CD8-positive, alpha-beta memory T cell (primary cell): ENCODE data around the gene ADORA1. TPM values are rescaled to one million over a fixed set of nuclear protein-coding genes. Genes with fewer than 3 reads are reported as not detected.

Experiments used
- CTCF ChIA-PET: fragments of 350-600 bp; sonication (Branson Sonifier 250); formaldehyde crosslinking; loops from one replicate; lab custom pipeline; 2021; ENCODE audit warnings: antibody characterized with exemption; lab: Charles Lee
- POLR2A ChIA-PET: fragments of 350-600 bp; sonication (Branson Sonifier 250); formaldehyde crosslinking; loops from one replicate; lab custom pipeline; 2021; ENCODE audit warnings: antibody characterized with exemption; lab: Charles Lee
- DNase-seq, 5 donors: peaks; one replicate each; pipeline versions ENCODE4 v3.0.0 to v3.0.0-alpha.2; 2020 to 2022; ENCODE audit warnings: mixed read lengths in 1 of 5
- H3K27ac ChIP-seq: one replicate; pipeline ENCODE4 v1.7.0; 2013; ENCODE audit warnings: low read depth, mild to moderate bottlenecking, low read length, moderate library complexity
- H3K27me3 ChIP-seq: 2 replicates; pipeline ENCODE4 v1.7.0; 2013; ENCODE audit warnings: low read length, mild to moderate bottlenecking; ENCODE audit not compliant: insufficient read depth, poor library complexity, severe bottlenecking
- H3K36me3 ChIP-seq: 2 replicates; pipeline ENCODE4 v1.7.0; 2013; ENCODE audit warnings: mild to moderate bottlenecking, low read length, moderate library complexity; ENCODE audit not compliant: insufficient read depth
- H3K4me1 ChIP-seq: 2 replicates; pipeline ENCODE4 v1.7.0; 2013; ENCODE audit warnings: mild to moderate bottlenecking, low read length, moderate library complexity; ENCODE audit not compliant: insufficient read depth
- H3K4me3 ChIP-seq: 2 replicates; pipeline ENCODE4 v1.7.0; 2013; ENCODE audit warnings: mild to moderate bottlenecking, low read length
- H3K9me3 ChIP-seq: 2 replicates; pipeline ENCODE4 v1.7.0; 2013; ENCODE audit warnings: mild to moderate bottlenecking, low read length
- H3K27ac Mint-ChIP-seq, 8 donors: one replicate each; pipeline ENCODE4 v1.8.0; 2020 to 2021; ENCODE audit warnings: mixed read lengths in 8 of 8, mild to moderate bottlenecking in 6 of 8, inconsistent platforms in 3 of 8, moderate library complexity in 3 of 8
- H3K27me3 Mint-ChIP-seq, 2 donors: one replicate each; pipeline ENCODE4 v1.8.0; 2020 to 2021; ENCODE audit warnings: mixed read lengths in 2 of 2, mild to moderate bottlenecking in 1 of 2, moderate library complexity in 1 of 2
- H3K36me3 Mint-ChIP-seq, 3 donors: one replicate each; pipeline ENCODE4 v1.8.0; 2020 to 2021; ENCODE audit warnings: mixed read lengths in 3 of 3, inconsistent platforms in 1 of 3, mild to moderate bottlenecking in 1 of 3
- H3K4me1 Mint-ChIP-seq, 3 donors: one replicate each; pipeline ENCODE4 v1.8.0; 2020 to 2021; ENCODE audit warnings: mixed read lengths in 3 of 3, inconsistent platforms in 1 of 3, mild to moderate bottlenecking in 1 of 3
- H3K4me3 Mint-ChIP-seq, 7 donors: one replicate each; pipeline ENCODE4 v1.8.0; 2020 to 2021; ENCODE audit warnings: mixed read lengths in 7 of 7, mild to moderate bottlenecking in 6 of 7, moderate library complexity in 4 of 7, inconsistent platforms in 2 of 7
- H3K9me3 Mint-ChIP-seq, 5 donors: one replicate each; pipeline ENCODE4 v1.8.0; 2020 to 2022; ENCODE audit warnings: mixed read lengths in 5 of 5, mild to moderate bottlenecking in 3 of 5, moderate library complexity in 2 of 5, inconsistent platforms in 1 of 5
- polyA plus RNA-seq: library from polyadenylated mRNA; unstranded; fragments of 300-500 nt; fragmentation: Illumina TruSeq; gene quantifications from one replicate; pipeline ENCODE4 v1.2.3, GENCODE V29; 2021
- total RNA-seq, 2 experiments: library from RNA; stranded (reverse); gene quantifications; one replicate each; pipeline ENCODE4 v1.2.3, GENCODE V29; 2021

ADORA1 gene
- total and polyA plus RNA-seq, 3 experiments from 2014 or later = not detected

GRCh38 chr1:203104789-203105390 lies 22.6 kb upstream of the ADORA1 start:
- Mint-ChIP-seq H3K27me3 (peaks cover 28 to 60% of the 10 kb centered on the region in 2 donors), H3K36me3 (no peaks in the 10 kb centered on the region), H3K9me3 (peaks cover 0 to 6% (median 0%) of the 10 kb centered on the region in 5 donors), H3K27ac (no peak overlapping the region), H3K4me3 (no peak overlapping the region), H3K4me1 (no peaks in the 10 kb centered on the region)
- no peak for DNase-seq
- H3K4me1 ChIP-seq = no peaks in the 10 kb centered on the region
- no peak overlapping the region for H3K27ac ChIP-seq
- H3K4me3 ChIP-seq = no peak overlapping the region
- peaks cover 3% of the 10 kb centered on the region for H3K27me3 ChIP-seq
- no peaks in the 10 kb centered on the region for H3K9me3 ChIP-seq
- CTCF ChIA-PET = no interaction called here
- POLR2A ChIA-PET = no interaction called here
- H3K36me3 ChIP-seq = no peaks in the 10 kb centered on the region

DNA sequence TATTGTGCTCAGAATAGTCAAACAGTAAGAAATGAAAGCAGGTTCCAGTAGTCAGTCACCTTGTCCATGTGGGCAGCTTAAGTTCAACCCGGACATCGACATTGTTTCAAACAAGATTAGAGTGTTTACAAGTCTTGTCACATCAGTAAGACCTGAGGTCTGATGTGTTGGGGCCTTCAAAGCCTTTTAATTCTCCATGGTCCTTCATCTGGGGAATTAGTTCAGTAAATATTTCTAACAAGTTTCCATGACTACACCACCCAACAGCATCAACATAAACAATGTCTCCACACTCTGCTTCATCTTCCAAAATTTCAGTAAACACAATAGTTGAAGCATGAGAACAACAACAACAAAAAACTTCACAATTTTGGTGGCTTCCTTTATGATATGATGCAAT lies 15.1 kb upstream of the ADORA1 start:
- Histone ChIP-seq H3K27ac (no peak overlapping the region), H3K27me3 (peaks cover under 1% of the 10 kb centered on the region), H3K36me3 (no peaks in the 10 kb centered on the region), H3K4me3 (no peak overlapping the region), H3K4me1 (no peaks in the 10 kb centered on the region), H3K9me3 (no peaks in the 10 kb centered on the region)
- CTCF ChIA-PET = no interaction called here
- POLR2A ChIA-PET = no interaction called here
- Mint-ChIP-seq H3K27ac (no peak overlapping the region), H3K4me3 (no peak overlapping the region), H3K36me3 (no peaks in the 10 kb centered on the region), H3K9me3 (no peaks in the 10 kb centered on the region), H3K4me1 (no peaks in the 10 kb centered on the region), H3K27me3 (peaks cover 23 to 36% of the 10 kb centered on the region in 2 donors)
- DNase-seq = no peak

GRCh38 chr1:203113308-203113707 lies 14.2 kb upstream of the ADORA1 start:
- POLR2A ChIA-PET = no interaction called here
- no peak overlapping the region for H3K27ac ChIP-seq
- Mint-ChIP-seq H3K36me3 (no peaks in the 10 kb centered on the region), H3K9me3 (no peaks in the 10 kb centered on the region), H3K4me3 (no peak overlapping the region), H3K4me1 (no peaks in the 10 kb centered on the region), H3K27me3 (peaks cover 16 to 36% of the 10 kb centered on the region in 2 donors), H3K27ac (no peak overlapping the region)
- no peak for DNase-seq
- no peaks in the 10 kb centered on the region for H3K4me1 ChIP-seq
- CTCF ChIA-PET = no interaction called here
- peaks cover 2% of the 10 kb centered on the region for H3K27me3 ChIP-seq
- H3K9me3 ChIP-seq = no peaks in the 10 kb centered on the region
- H3K36me3 ChIP-seq = no peaks in the 10 kb centered on the region
- H3K4me3 ChIP-seq = no peak overlapping the region

DNA sequence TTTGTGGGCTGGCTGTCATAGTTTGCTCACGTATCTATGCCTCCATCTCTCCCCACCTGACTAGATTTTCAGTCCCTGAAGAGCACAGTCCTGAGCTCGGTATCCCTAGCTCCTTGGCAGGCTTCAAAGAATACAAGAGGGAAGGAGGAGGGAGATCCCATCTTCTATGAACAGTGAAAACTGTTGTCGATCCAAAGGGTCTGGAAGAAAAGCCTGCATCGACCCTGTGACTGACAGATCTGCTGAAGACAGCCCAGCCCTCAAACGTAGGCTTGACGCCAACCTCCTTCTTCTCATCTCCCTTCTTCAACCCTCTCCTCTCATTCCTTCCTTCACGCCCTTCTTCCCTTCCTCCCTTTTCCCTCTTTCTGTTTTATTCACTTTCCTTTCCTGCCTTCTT lies 13.3 kb upstream of the ADORA1 start:
- peaks cover 12 to 37% of the 10 kb centered on the region in 2 donors for H3K27me3 Mint-ChIP-seq
- no peak overlapping the region for H3K4me3 ChIP-seq
- CTCF ChIA-PET = no interaction called here
- peaks cover 11% of the 10 kb centered on the region for H3K27me3 ChIP-seq
- H3K9me3 Mint-ChIP-seq = no peaks in the 10 kb centered on the region
- H3K4me1 Mint-ChIP-seq = no peaks in the 10 kb centered on the region
- H3K27ac ChIP-seq = no peak overlapping the region
- H3K4me1 ChIP-seq = no peaks in the 10 kb centered on the region
- no peaks in the 10 kb centered on the region for H3K36me3 Mint-ChIP-seq
- no peaks in the 10 kb centered on the region for H3K36me3 ChIP-seq
- no peaks in the 10 kb centered on the region for H3K9me3 ChIP-seq
- no peak overlapping the region for H3K4me3 Mint-ChIP-seq
- no peak for DNase-seq
- no peak overlapping the region for H3K27ac Mint-ChIP-seq
- POLR2A ChIA-PET = no interaction called here

DNA sequence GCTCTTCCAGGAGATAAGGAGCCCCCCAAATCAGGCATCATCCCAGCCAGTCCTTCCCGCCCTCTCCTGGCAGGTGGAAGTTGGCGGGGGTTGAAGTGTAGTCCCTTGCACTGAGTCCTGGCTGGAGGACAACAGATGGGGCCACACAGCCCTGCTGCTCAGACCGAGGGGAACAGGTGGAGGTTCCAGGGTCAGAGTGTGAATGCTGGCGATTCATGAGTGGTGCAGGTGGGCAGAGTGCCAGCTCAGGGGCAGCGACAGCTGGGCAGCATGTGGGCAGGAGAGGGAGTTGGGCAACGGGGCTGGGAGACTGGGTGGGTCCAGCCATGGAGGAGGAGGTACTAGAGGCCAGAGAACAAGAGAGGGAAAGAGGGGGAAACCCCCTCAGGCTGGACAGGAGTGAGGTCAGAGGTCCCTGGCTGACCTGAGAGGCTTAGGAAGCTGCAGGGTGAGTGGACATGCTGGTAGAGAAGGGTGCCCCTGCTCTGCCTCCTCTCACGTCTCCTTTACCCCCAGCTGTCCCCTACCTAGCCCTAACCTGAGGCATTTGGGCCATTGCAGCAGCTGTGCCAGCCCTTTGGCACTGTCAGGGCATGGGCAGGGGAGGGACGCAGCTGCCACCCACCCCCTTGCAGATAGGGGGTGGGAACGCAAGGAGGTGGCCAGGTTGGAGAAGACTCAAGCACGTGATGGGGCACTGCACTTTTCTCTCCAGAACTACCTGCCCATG lies 11.3 kb upstream of the ADORA1 start:
- peaks cover 14% of the 10 kb centered on the region for H3K27me3 ChIP-seq
- no peaks in the 10 kb centered on the region for H3K4me1 ChIP-seq
- H3K9me3 ChIP-seq = no peaks in the 10 kb centered on the region
- H3K27ac ChIP-seq = no peak overlapping the region
- H3K4me3 Mint-ChIP-seq = no peak overlapping the region
- ChIA-PET CTCF (no interaction called here), POLR2A (no interaction called here)
- H3K27me3 Mint-ChIP-seq = peaks cover 15 to 48% of the 10 kb centered on the region in 2 donors
- H3K4me3 ChIP-seq = no peak overlapping the region
- no peaks in the 10 kb centered on the region for H3K4me1 Mint-ChIP-seq
- H3K36me3 ChIP-seq = no peaks in the 10 kb centered on the region
- H3K9me3 Mint-ChIP-seq = no peaks in the 10 kb centered on the region
- H3K36me3 Mint-ChIP-seq = no peaks in the 10 kb centered on the region
- no peak for DNase-seq
- H3K27ac Mint-ChIP-seq = no peak overlapping the region

DNA sequence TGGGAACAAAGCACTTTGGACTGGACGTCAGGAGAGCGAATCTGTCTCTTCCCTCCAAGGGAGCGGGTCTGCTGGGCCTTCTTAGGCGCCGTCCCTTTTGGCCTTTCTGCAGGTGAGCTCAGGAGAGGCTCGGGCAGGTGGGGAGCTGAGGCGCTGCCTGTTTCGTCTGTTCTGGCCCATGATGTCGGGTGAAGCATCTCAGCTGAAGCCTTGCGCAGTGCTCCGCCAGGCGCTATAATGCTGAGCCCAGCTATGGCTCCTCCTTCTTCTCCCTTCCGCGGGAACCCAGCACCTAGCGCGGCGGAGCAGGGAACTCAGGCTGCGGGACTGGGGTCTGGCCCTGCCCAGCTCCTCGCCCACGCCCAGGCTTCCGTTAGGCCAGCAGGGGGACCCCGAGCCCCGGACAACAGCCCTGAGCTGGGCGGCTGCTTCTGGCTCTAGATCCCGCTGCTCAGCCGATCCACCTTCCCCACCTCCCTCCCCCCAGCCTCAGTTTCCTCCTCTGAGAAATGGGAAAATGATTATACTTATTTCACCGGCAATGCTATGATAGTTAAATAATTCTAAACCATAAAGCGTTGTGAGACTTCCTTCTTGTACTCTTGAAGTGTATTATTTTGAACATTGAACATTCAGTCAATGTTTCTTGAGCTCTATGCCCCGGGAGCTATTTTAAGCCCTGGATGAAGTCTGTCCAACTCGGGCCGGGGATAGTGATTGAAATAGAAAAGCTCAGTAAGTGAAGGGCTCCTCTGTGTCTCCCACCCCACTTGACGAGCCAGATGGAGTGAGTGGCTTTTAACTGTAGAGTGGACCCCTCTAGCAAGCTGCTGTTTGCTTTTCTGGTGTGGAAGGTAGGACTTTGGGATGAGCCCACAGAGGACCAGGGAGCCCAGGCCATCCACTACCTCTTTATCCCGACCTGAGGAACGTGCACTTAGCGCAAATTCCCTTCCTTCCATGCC lies 9.6 kb upstream of the ADORA1 start:
- no peaks in the 10 kb centered on the region for H3K36me3 ChIP-seq
- no peaks in the 10 kb centered on the region for H3K4me1 ChIP-seq
- CTCF ChIA-PET = no interaction called here
- H3K27me3 ChIP-seq = peaks cover 14% of the 10 kb centered on the region
- no peaks in the 10 kb centered on the region for H3K36me3 Mint-ChIP-seq
- no peak overlapping the region for H3K4me3 ChIP-seq
- no peak overlapping the region for H3K27ac ChIP-seq
- H3K9me3 ChIP-seq = no peaks in the 10 kb centered on the region
- peaks cover 17 to 61% of the 10 kb centered on the region in 2 donors for H3K27me3 Mint-ChIP-seq
- no peak overlapping the region for H3K4me3 Mint-ChIP-seq
- DNase-seq = no peak
- peak overlapping the region in 2 of 8 donors; percentile 13 to 41 for H3K27ac Mint-ChIP-seq
- H3K4me1 Mint-ChIP-seq = no peaks in the 10 kb centered on the region
- POLR2A ChIA-PET = no interaction called here
- no peaks in the 10 kb centered on the region for H3K9me3 Mint-ChIP-seq

- no peak overlapping the region for H3K4me3 ChIP-seq
- H3K4me3 Mint-ChIP-seq = no peak overlapping the region
- H3K36me3 Mint-ChIP-seq = no peaks in the 10 kb centered on the region
- CTCF ChIA-PET = no interaction called here
- H3K27me3 Mint-ChIP-seq = peaks cover 25 to 83% of the 10 kb centered on the region in 2 donors
- H3K36me3 ChIP-seq = no peaks in the 10 kb centered on the region
- H3K4me1 Mint-ChIP-seq = no peaks in the 10 kb centered on the region
- no peak overlapping the region for H3K27ac Mint-ChIP-seq
- H3K9me3 Mint-ChIP-seq = no peaks in the 10 kb centered on the region
- H3K9me3 ChIP-seq = no peaks in the 10 kb centered on the region
- H3K27ac ChIP-seq = no peak overlapping the region
- no peak for DNase-seq
- no peaks in the 10 kb centered on the region for H3K4me1 ChIP-seq
- POLR2A ChIA-PET = no interaction called here
- peaks cover 14% of the 10 kb centered on the region for H3K27me3 ChIP-seq
Observed at GRCh38 chr1:203120325-203121153, 7.0 kb upstream of the ADORA1 start.
